OCI-LY1 (cell line): ENCODE data around the gene RETSAT.
"Not testable (repeated sequence)": the region's sequence is repeated elsewhere in the genome, so short reads cannot be mapped to it uniquely, and the experiment has no call there.

ENCODE experiments used
- H2AFZ ChIP-seq: fragments of 200-600 bp; sonication (generic), shearing (Covaris generic); 2 replicates; pipeline ENCODE4 v1.6.0; 2014; ENCODE audit warnings: antibody characterized with exemption, mild to moderate bottlenecking, low read length
- H3F3A ChIP-seq: fragments of 200-600 bp; sonication (generic), shearing (Covaris generic); 2 replicates; pipeline ENCODE4 v1.6.0; 2014; ENCODE audit warnings: mild to moderate bottlenecking, antibody characterized with exemption, low read length, moderate library complexity; ENCODE audit not compliant: insufficient read depth
- H3K27ac ChIP-seq: fragments of 200-600 bp; sonication (generic); 2 replicates; pipeline ENCODE4 v1.5.1; 2014; ENCODE audit warnings: low read length, mixed run types, mild to moderate bottlenecking, low read depth; ENCODE audit not compliant: poor library complexity, severe bottlenecking
- H3K27me3 ChIP-seq: fragments of 200-600 bp; sonication (generic); 2 replicates; pipeline ENCODE4 v1.6.0; 2014; ENCODE audit warnings: antibody characterized with exemption, mild to moderate bottlenecking, low read length, moderate library complexity; ENCODE audit not compliant: insufficient read depth
- H3K36me3 ChIP-seq: fragments of 200-600 bp; sonication (generic); 2 replicates; pipeline ENCODE4 v1.6.1; 2014; ENCODE audit warnings: mild to moderate bottlenecking, antibody characterized with exemption, low read length, moderate library complexity, mixed read lengths; ENCODE audit not compliant: insufficient read depth
- H3K4me1 ChIP-seq: fragments of 200-600 bp; sonication (generic); 2 replicates; pipeline ENCODE4 v1.5.1; 2014; ENCODE audit warnings: mild to moderate bottlenecking, low read length, moderate library complexity; ENCODE audit not compliant: insufficient read depth, severe bottlenecking
- H3K4me2 ChIP-seq: fragments of 200-600 bp; sonication (generic), shearing (Covaris generic); 2 replicates; pipeline ENCODE4 v1.6.1; 2014; ENCODE audit warnings: low read length
- H3K4me3 ChIP-seq: fragments of 200-600 bp; sonication (generic); 2 replicates; pipeline ENCODE4 v1.5.1; 2014; ENCODE audit warnings: low read length, low read depth, mild to moderate bottlenecking, mixed read lengths; ENCODE audit not compliant: poor library complexity, severe bottlenecking
- H3K79me2 ChIP-seq: fragments of 200-600 bp; shearing (Covaris generic); 2 replicates; pipeline ENCODE4 v1.6.1; 2016; ENCODE audit warnings: mixed run types, low read length, mixed read lengths; ENCODE audit not compliant: insufficient read depth
- H3K9ac ChIP-seq: fragments of 200-600 bp; sonication (generic), shearing (Covaris generic); 2 replicates; pipeline ENCODE4 v1.6.1; 2014; ENCODE audit warnings: mild to moderate bottlenecking, low read length, mixed read lengths
- H3K9me2 ChIP-seq: fragments of 200-600 bp; sonication (generic), shearing (Covaris generic); 2 replicates; pipeline ENCODE4 v1.6.1; 2014; ENCODE audit warnings: low read depth, mild to moderate bottlenecking, low read length, mixed read lengths
- H3K9me3 ChIP-seq: fragments of 200-600 bp; shearing (Covaris generic); 2 replicates; pipeline ENCODE4 v1.6.1; 2014; ENCODE audit warnings: low read length, mixed read lengths
- H4K20me1 ChIP-seq: fragments of 200-600 bp; sonication (generic), shearing (Covaris generic); 2 replicates; pipeline ENCODE4 v1.6.0; 2016; ENCODE audit warnings: mild to moderate bottlenecking, low read length; ENCODE audit not compliant: insufficient read depth
- EZH2 ChIP-seq: fragments of 200-600 bp; sonication (generic), shearing (Covaris generic); IDR thresholded peaks from 2 replicates; pipeline ENCODE4 v1.8.0; 2017; ENCODE audit warnings: borderline replicate concordance, mixed run types, mild to moderate bottlenecking, antibody characterized with exemption, low read length, moderate library complexity, mixed read lengths
- TF ChIP-seq, protein P1 (sequence below): fragments of 200-600 bp; sonication (generic), shearing (Covaris generic); IDR thresholded peaks from 2 replicates; pipeline ENCODE4 v1.5.1; 2017; ENCODE audit warnings: mild to moderate bottlenecking, antibody characterized with exemption, low read length, moderate library complexity, mixed read lengths

RETSAT gene

DNA sequence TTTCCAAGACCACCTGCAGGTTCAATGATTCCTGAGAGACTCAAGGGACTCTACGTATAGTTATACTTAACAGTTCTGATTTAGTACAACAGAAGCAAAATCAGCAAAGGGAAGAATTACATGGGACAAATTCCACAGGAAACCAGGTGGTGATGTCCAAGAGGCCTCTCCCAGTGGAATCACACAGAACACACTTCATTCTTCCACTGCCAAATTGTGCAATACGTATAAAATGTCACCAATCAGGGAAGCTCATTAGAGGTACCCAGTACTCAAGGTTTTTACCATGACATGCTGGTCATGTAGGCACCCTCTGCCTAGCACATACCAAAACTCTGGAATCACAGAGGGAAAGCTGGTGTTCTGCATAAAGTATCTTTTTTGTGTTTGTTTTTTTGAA lies 33.4 kb upstream of the RETSAT start:
- Histone ChIP-seq H3K9me2 (no peaks in the 10 kb centered on the region), H3K4me1 (peaks cover 11% of the 10 kb centered on the region), H3K79me2 (no peaks in the 10 kb centered on the region), H3K4me2 (no peak overlapping the region), H3F3A (no peaks in the 10 kb centered on the region), H2AFZ (no peak overlapping the region), H3K9me3 (no peaks in the 10 kb centered on the region), H4K20me1 (no peaks in the 10 kb centered on the region), H3K36me3 (peaks cover 7% of the 10 kb centered on the region; the same call in 1 of the 2 replicates), H3K27ac (no peak overlapping the region), H3K9ac (no peak overlapping the region), H3K4me3 (no peak overlapping the region), H3K27me3 (no peaks in the 10 kb centered on the region)
- TF ChIP-seq EZH2 = no peak
- TF ChIP-seq, protein P1, sequence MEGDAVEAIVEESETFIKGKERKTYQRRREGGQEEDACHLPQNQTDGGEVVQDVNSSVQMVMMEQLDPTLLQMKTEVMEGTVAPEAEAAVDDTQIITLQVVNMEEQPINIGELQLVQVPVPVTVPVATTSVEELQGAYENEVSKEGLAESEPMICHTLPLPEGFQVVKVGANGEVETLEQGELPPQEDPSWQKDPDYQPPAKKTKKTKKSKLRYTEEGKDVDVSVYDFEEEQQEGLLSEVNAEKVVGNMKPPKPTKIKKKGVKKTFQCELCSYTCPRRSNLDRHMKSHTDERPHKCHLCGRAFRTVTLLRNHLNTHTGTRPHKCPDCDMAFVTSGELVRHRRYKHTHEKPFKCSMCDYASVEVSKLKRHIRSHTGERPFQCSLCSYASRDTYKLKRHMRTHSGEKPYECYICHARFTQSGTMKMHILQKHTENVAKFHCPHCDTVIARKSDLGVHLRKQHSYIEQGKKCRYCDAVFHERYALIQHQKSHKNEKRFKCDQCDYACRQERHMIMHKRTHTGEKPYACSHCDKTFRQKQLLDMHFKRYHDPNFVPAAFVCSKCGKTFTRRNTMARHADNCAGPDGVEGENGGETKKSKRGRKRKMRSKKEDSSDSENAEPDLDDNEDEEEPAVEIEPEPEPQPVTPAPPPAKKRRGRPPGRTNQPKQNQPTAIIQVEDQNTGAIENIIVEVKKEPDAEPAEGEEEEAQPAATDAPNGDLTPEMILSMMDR = no peak

DNA sequence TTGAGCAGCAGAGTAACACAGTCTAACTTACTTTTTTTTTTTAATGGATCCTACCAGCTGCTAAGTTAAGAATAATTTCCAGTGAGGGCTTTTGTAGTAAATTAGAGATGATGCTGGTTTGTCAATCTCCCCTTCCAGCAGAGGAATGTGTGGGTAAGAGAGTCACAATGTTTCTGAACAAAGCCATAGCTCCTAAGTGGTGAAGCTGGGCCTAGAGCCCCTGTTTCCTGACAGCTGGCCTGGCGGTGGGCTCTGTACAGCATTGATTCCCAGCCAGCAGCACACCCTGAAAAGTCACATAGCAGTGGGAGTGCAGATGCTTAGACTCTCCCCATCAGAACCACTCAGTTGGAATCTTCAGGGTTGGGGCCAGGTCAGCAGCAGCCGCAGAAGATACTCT lies 31.4 kb upstream of the RETSAT start:
- no peaks in the 10 kb centered on the region for H3K4me1 ChIP-seq
- no peak overlapping the region for H2AFZ ChIP-seq
- H4K20me1 ChIP-seq = no peaks in the 10 kb centered on the region
- H3K4me2 ChIP-seq = no peak overlapping the region
- no peaks in the 10 kb centered on the region for H3K9me3 ChIP-seq
- TF ChIP-seq EZH2 = no peak
- TF ChIP-seq, protein P1 = no peak
- no peaks in the 10 kb centered on the region for H3K27me3 ChIP-seq
- H3F3A ChIP-seq = no peaks in the 10 kb centered on the region
- no peak overlapping the region for H3K27ac ChIP-seq
- H3K9me2 ChIP-seq = no peaks in the 10 kb centered on the region
- H3K4me3 ChIP-seq = no peak overlapping the region
- peaks cover 11% of the 10 kb centered on the region for H3K36me3 ChIP-seq
- no peaks in the 10 kb centered on the region for H3K79me2 ChIP-seq
- no peak overlapping the region for H3K9ac ChIP-seq

DNA sequence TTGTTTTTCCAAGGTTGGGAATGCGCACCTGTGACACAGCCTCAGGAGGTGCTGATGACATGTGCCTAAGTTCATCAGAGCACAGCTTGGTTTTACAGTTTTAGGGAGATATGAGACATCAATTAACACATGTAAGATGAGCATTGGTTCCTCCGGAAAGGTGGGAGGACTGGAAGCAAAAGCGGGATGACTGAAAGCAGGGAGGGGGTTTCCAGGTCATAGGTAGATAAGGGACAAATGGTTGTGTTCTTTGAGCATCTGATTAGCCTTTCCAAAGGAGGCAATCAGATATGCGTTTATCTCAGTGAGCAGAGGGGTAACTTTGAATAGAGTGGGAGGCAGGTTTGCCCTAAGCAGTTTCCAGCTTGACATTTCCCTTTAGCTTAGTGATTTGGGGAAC lies 29.5 kb upstream of the RETSAT start:
- H3F3A ChIP-seq = no peaks in the 10 kb centered on the region
- H3K4me2 ChIP-seq = no peak overlapping the region
- no peak overlapping the region for H3K9ac ChIP-seq
- no peak overlapping the region for H3K27ac ChIP-seq
- H3K27me3 ChIP-seq = no peaks in the 10 kb centered on the region
- H3K9me3 ChIP-seq = peaks cover 6% of the 10 kb centered on the region
- TF ChIP-seq EZH2 = no peak
- TF ChIP-seq, protein P1 = no peak
- H3K4me3 ChIP-seq = no peak overlapping the region
- no peak overlapping the region for H2AFZ ChIP-seq
- H3K9me2 ChIP-seq = no peaks in the 10 kb centered on the region
- H4K20me1 ChIP-seq = no peaks in the 10 kb centered on the region
- peaks cover 30% of the 10 kb centered on the region for H3K36me3 ChIP-seq
- no peaks in the 10 kb centered on the region for H3K79me2 ChIP-seq
- no peaks in the 10 kb centered on the region for H3K4me1 ChIP-seq

DNA sequence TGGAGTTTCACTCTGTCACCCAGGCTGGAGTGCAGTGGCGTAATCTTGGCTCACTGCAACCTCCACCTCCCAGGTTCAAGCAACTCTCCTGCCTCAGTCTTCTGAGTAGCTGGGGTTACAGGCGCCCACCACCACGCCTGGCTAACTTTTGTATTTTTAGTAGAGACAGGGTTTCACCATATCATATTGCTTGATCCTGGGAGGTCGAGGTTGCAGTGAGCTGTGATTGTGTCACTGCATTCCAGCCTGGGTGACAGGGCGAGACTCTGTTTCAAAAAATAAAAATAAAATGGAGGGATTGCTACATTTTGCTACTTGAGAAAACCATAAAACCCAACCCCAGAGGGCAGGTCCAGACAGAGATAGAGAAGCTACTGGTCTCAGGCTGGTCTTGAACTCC lies 28.8 kb upstream of the RETSAT start:
- not testable (repeated sequence) for H3K4me3 ChIP-seq, H3K9me3 ChIP-seq, H3K4me1 ChIP-seq, H4K20me1 ChIP-seq, H3K9ac ChIP-seq, H3K9me2 ChIP-seq, H3F3A ChIP-seq, H3K4me2 ChIP-seq, H3K79me2 ChIP-seq, H2AFZ ChIP-seq, H3K27me3 ChIP-seq, H3K27ac ChIP-seq
- peaks cover 37% of the 10 kb centered on the region for H3K36me3 ChIP-seq
